RWPE1 (cell line): ENCODE data around the gene KCNH3.
A peak's percentile ranks its signal among the peaks of the same experiment; 100 is the strongest.

Experiments
- CTCF ChIA-PET: fragments of 350-600 bp; sonication (Branson Sonifier 250); formaldehyde crosslinking; extraction: SDS; loops from one replicate; lab custom pipeline; 2021; lab: Yijun Ruan, JAX
- POLR2A ChIA-PET: fragments of 400-600 bp; formaldehyde crosslinking; extraction: SDS; loops from one replicate; lab custom pipeline; 2020; ENCODE audit warnings: antibody characterized with exemption; ENCODE audit not compliant: low non-redundant PET; lab: Yijun Ruan, JAX
- DNase-seq: peaks from one replicate; pipeline ENCODE4 v3.0.0; 2012; ENCODE audit warnings: low spot score
- H3K27ac ChIP-seq: fragments of 450-650 bp; 2 replicates; pipeline ENCODE4 v1.5.1; 2017
- TF ChIP-seq, protein P1 (sequence below): fragments of 450-650 bp; conservative IDR thresholded peaks from 2 replicates; pipeline ENCODE4 v1.5.1; 2017; ENCODE audit warnings: low read depth, mild to moderate bottlenecking

The KCNH3 gene

DNA sequence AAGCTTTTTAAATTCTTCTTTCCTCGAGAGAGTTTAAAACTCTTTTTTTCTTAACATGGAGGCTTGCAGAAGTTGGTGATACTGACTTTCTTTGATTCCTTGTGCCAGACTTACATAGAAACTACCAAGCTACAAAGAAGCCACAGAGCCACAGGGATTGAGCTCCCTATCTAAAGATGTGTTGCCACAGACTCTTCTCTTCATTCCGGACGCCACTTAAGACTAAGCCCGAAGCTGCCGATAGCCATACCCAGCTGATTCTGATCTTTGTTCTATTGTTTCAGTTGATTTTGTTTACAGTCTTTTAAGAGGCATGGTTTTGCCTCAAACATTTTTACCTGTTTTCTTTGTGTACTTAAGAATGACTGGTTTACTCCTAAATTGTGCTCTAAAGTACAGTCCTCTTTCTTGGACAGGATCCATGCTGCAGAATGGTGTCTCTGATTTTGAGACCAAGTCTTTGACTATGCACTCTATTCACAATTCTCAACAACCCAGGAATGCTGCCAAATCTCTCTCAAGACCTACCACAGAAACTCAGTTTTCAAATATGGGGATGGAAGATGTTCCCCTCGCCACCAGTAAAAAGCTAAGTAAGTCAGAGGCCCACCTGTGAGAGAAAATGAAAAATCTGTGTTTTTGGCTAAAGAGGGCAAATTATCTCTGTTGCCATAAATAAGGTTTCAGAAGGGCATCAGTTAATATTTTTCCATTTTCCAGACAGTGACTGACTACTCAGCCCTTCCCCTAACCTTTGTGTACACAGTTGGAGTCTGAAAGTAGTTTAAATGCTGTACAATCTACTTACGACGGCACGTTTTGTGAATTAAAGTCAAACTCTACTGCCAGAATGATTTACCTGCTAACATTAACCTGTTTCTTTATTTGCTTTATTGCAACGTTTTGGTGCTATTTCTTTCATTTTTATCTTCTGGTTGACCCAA lies 42.1 kb upstream of the KCNH3 start:
- CTCF ChIA-PET: no interaction called here
- H3K27ac ChIP-seq: no peak overlapping the region
- POLR2A ChIA-PET: no interaction called here
- no peak for DNase-seq
- TF ChIP-seq, protein P1, sequence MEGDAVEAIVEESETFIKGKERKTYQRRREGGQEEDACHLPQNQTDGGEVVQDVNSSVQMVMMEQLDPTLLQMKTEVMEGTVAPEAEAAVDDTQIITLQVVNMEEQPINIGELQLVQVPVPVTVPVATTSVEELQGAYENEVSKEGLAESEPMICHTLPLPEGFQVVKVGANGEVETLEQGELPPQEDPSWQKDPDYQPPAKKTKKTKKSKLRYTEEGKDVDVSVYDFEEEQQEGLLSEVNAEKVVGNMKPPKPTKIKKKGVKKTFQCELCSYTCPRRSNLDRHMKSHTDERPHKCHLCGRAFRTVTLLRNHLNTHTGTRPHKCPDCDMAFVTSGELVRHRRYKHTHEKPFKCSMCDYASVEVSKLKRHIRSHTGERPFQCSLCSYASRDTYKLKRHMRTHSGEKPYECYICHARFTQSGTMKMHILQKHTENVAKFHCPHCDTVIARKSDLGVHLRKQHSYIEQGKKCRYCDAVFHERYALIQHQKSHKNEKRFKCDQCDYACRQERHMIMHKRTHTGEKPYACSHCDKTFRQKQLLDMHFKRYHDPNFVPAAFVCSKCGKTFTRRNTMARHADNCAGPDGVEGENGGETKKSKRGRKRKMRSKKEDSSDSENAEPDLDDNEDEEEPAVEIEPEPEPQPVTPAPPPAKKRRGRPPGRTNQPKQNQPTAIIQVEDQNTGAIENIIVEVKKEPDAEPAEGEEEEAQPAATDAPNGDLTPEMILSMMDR: no peak

DNA sequence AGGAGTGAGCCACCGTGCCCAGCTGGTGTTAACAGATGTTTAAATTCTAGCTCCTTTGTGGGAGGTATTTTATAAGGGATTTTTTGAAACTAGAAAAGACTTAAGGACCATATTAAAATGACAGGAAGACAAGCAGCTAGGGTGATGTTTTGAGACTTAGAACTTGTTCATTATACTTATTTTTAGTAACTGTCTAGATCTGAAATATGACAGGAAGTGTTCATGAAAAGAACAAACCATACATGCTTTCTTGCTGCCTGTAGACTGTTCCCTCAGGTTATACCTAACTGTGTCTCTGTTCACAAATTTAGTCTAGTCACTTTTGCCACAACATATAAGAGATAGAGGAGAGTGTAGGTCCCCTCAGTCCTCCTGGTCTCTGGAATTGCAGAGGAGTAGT lies 36.9 kb upstream of the KCNH3 start:
- H3K27ac ChIP-seq: peak overlapping the region; percentile 94
- POLR2A ChIA-PET: interaction anchor here (1.1 kb wide), 1 partner anchor 135 kb away, joined by 3 read pairs; no protein-coding TSS in a partner anchor
- no peak for DNase-seq
- TF ChIP-seq, protein P1: no peak
- CTCF ChIA-PET: interaction anchor here (0.5 kb wide), 1 partner anchor 136 kb away, joined by 4 read pairs; no protein-coding TSS in a partner anchor

DNA sequence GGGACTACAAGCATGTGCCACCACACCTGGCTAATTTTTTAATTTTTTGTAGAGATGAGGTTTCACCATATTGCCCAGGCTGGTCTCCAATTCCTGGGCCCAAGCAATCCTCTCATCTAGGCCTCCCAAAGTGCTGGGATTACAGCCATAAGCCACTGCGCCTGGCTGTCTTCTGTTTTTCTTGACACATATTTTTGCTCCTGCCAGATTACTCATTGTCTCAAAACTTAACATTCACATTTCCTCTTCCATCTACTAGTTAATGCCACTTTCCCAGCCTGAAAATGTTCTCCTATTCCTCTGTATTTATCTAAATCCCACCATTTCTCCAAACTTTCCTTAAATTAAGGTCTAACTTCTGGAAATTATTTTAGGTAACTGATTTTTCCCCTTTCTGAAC lies 36.2 kb upstream of the KCNH3 start:
- POLR2A ChIA-PET: no interaction called here
- CTCF ChIA-PET: interaction anchor here (0.5 kb wide), 1 partner anchor 19 kb away, joined by 4 read pairs; no protein-coding TSS in a partner anchor
- H3K27ac ChIP-seq: peak overlapping the region; percentile 94
- DNase-seq: no peak
- TF ChIP-seq, protein P1: no peak

DNA sequence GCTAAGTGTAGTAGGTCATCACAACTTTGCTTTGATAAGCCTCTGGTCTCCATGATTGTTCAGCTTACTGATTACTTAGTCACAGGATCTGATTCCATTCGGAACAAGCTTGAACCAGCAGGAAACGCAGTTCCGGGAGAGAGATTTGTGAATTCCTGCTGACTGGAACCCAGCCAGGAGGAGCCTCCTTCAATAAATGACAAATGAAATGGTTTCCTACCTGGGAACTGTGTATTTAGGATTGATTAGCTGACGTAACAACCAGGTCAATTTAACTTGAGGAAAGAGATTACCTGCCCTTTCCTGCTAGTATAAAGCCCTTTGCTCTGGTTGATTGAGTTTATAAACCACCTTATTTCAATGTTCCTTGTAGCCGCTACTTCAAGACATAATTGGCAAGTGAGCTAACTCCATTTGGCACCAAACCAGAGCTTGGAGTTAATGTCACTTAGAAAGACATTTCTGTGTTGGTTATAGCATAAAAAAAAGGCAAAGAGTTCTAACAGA lies 35.1 kb upstream of the KCNH3 start:
- TF ChIP-seq, protein P1: no peak
- DNase-seq: peak; percentile 85

GRCh38 chr12:49505672-49506071 lies 33.2 kb upstream of the KCNH3 start:
- H3K27ac ChIP-seq: no peak overlapping the region
- POLR2A ChIA-PET: interaction anchor here (0.5 kb wide), 1 partner anchor 13 kb away, joined by 3 read pairs; no protein-coding TSS in a partner anchor
- CTCF ChIA-PET: no interaction called here

More for the DNA sequence above, 35.1 kb upstream of the KCNH3 start:
- H3K27ac ChIP-seq: peak overlapping the region; percentile 94
- CTCF ChIA-PET: interaction anchor here (0.6 to 1.5 kb wide), 7 partner anchors 10 to 214 kb away, joined by 3 to 5 read pairs (median 3); no protein-coding TSS in a partner anchor
- POLR2A ChIA-PET: no interaction called here

More at GRCh38 chr12:49505672-49506071, 33.2 kb upstream of the KCNH3 start:
- DNase-seq: peak; percentile 31
- TF ChIP-seq, protein P1: no peak
